HG03520 (cell line): ENCODE results near the gene KCNMA1.
A peak's percentile ranks its signal among the peaks of the same experiment; 100 is the strongest.
"Not testable (repeated sequence)": the region's sequence is repeated elsewhere in the genome, so short reads cannot be mapped to it uniquely, and the experiment has no call there.

Source experiments
- ATAC-seq: cut with Tn5 transposase; IDR thresholded peaks from one replicate; pipeline ENCODE4 v1.9.1; 2021; ENCODE audit warnings: mild to moderate bottlenecking, moderate library complexity; ENCODE audit not compliant: unreplicated experiment

Gene KCNMA1

GRCh38 chr10:77664696-77665095 lies 27.1 kb upstream of the KCNMA1 start:
- no peak for ATAC-seq

GRCh38 chr10:77664008-77664407 lies 26.4 kb upstream of the KCNMA1 start:
- no peak for ATAC-seq

- ATAC-seq, result no peak
Observed at GRCh38 chr10:77661674-77662073, 24.1 kb upstream of the KCNMA1 start.

GRCh38 chr10:77661100-77661499 lies 23.5 kb upstream of the KCNMA1 start:
- ATAC-seq, result no peak

GRCh38 chr10:77659046-77659670 lies 21.6 kb upstream of the KCNMA1 start:
- not testable (repeated sequence) for ATAC-seq

- ATAC-seq, result no peak
Observed at GRCh38 chr10:77653210-77653609, 15.6 kb upstream of the KCNMA1 start.

- peak; percentile 52 for ATAC-seq
Observed at GRCh38 chr10:77649333-77650331, 12.0 kb upstream of the KCNMA1 start.

GRCh38 chr10:77648472-77648871 lies 10.9 kb upstream of the KCNMA1 start:
- no peak for ATAC-seq

GRCh38 chr10:77647543-77648293 lies 10.1 kb upstream of the KCNMA1 start:
- no peak for ATAC-seq

- no peak for ATAC-seq
Observed at GRCh38 chr10:77644557-77645243, 7.1 kb upstream of the KCNMA1 start.

- ATAC-seq, result no peak
Observed at GRCh38 chr10:77643795-77644468, 6.3 kb upstream of the KCNMA1 start.

- ATAC-seq, result no peak
Observed at GRCh38 chr10:77641788-77642397, 4.3 kb upstream of the KCNMA1 start.

- no peak for ATAC-seq
Observed at GRCh38 chr10:77641344-77641743, 3.7 kb upstream of the KCNMA1 start.

GRCh38 chr10:77640167-77640566 lies 2.6 kb upstream of the KCNMA1 start:
- no peak for ATAC-seq

- no peak for ATAC-seq
Observed at GRCh38 chr10:77639756-77640155, 2.1 kb upstream of the KCNMA1 start.

GRCh38 chr10:77638321-77639101 lies 903 bp upstream of the KCNMA1 start:
- ATAC-seq, result peak; percentile 20

- no peak for ATAC-seq
Observed at GRCh38 chr10:77636967-77637531, 559 bp downstream of the KCNMA1 start.

GRCh38 chr10:77636282-77636966 lies 1.2 kb downstream of the KCNMA1 start:
- no peak for ATAC-seq
